SU-DHL-6 (cell line): ENCODE data around the gene NANOS2.
"Not testable (repeated sequence)": the region's sequence is repeated elsewhere in the genome, so short reads cannot be mapped to it uniquely, and the experiment has no call there.

Experiments
- H2AFZ ChIP-seq: fragments of 200-600 bp; sonication (generic); 2 replicates; pipeline ENCODE4 v1.6.1; 2014; ENCODE audit warnings: low read depth, mild to moderate bottlenecking, moderate library complexity, mixed read lengths, antibody characterized with exemption, low read length; ENCODE audit not compliant: severe bottlenecking
- H3F3A ChIP-seq: fragments of 200-600 bp; shearing (Covaris generic); 2 replicates; pipeline ENCODE4 v1.6.0; 2016; ENCODE audit warnings: antibody characterized with exemption, mild to moderate bottlenecking; ENCODE audit not compliant: insufficient read depth
- H3K27ac ChIP-seq: fragments of 200-600 bp; sonication (generic); 2 replicates; pipeline ENCODE4 v1.5.1; 2016; ENCODE audit warnings: low read depth, mild to moderate bottlenecking, low read length, moderate library complexity, mixed read lengths
- H3K27me3 ChIP-seq: fragments of 200-600 bp; sonication (generic), shearing (Covaris generic); 2 replicates; pipeline ENCODE4 v1.6.0; 2014; ENCODE audit warnings: mild to moderate bottlenecking, low read length
- H3K36me3 ChIP-seq: fragments of 200-600 bp; sonication (generic); 2 replicates; pipeline ENCODE4 v1.6.1; 2014; ENCODE audit warnings: mild to moderate bottlenecking, low read length, mixed read lengths
- H3K4me2 ChIP-seq: fragments of 300-600, 200-600 bp; shearing (Covaris generic), sonication (generic); 2 replicates; pipeline ENCODE4 v1.6.0; 2014; ENCODE audit warnings: low read length, low read depth, mild to moderate bottlenecking; ENCODE audit not compliant: poor library complexity, severe bottlenecking
- H3K4me3 ChIP-seq: fragments of 200-600 bp; sonication (generic); 2 replicates; pipeline ENCODE4 v1.5.1; 2014; ENCODE audit warnings: antibody characterized with exemption, low read length, mild to moderate bottlenecking, mixed read lengths; ENCODE audit not compliant: insufficient read depth, poor library complexity, severe bottlenecking
- H3K79me2 ChIP-seq: fragments of 200-600 bp; sonication (generic); 2 replicates; pipeline ENCODE4 v1.6.1; 2014; ENCODE audit warnings: mild to moderate bottlenecking, low read length, moderate library complexity; ENCODE audit not compliant: insufficient read depth
- H3K9ac ChIP-seq: fragments of 200-600 bp; sonication (generic); 2 replicates; pipeline ENCODE4 v1.7.0; 2014; ENCODE audit warnings: mild to moderate bottlenecking, low read length
- H3K9me2 ChIP-seq: fragments of 200-600 bp; sonication (generic); replicated peaks from 2 replicates; pipeline ENCODE4 v1.6.1; 2014; ENCODE audit warnings: low read length; ENCODE audit not compliant: insufficient read depth
- H3K9me3 ChIP-seq: fragments of 200-600 bp; sonication (generic); 2 replicates; pipeline ENCODE4 v1.6.1; 2014; ENCODE audit warnings: low read length, mixed read lengths; ENCODE audit not compliant: insufficient read depth
- H4K20me1 ChIP-seq: fragments of 200-600 bp; sonication (generic); 2 replicates; pipeline ENCODE4 v1.6.1; 2014; ENCODE audit warnings: low read depth, mild to moderate bottlenecking, antibody characterized with exemption, low read length, moderate library complexity, mixed read lengths
- CTCF ChIP-seq: fragments of 200-600 bp; sonication (generic); IDR thresholded peaks from one replicate; pipeline ENCODE4 v1.5.1; 2017; ENCODE audit warnings: antibody characterized with exemption, mild to moderate bottlenecking, low read length, moderate library complexity; ENCODE audit not compliant: insufficient read depth, poor library complexity, severe bottlenecking
- EZH2phosphoT487 ChIP-seq: fragments of 200-600 bp; sonication (generic), shearing (Covaris generic); conservative IDR thresholded peaks from 2 replicates; pipeline ENCODE4 v1.6.1; 2018; ENCODE audit warnings: mild to moderate bottlenecking, antibody characterized with exemption, low read length, moderate library complexity, mixed read lengths

The NANOS2 gene

GRCh38 chr19:45900738-45901431 lies 13.7 kb downstream of the NANOS2 start:
- Histone ChIP-seq H3K9me3 (no peaks in the 10 kb centered on the region), H4K20me1 (no peaks in the 10 kb centered on the region), H3K27ac (no peak overlapping the region), H3K9ac (peak overlapping the region; percentile 82; the same call in 1 of the 2 replicates), H3K9me2 (no peaks in the 10 kb centered on the region), H3K4me2 (peak overlapping the region; percentile 80), H3K27me3 (no peaks in the 10 kb centered on the region), H3K4me3 (peak overlapping the region; percentile 77), H2AFZ (no peak overlapping the region), H3F3A (no peaks in the 10 kb centered on the region), H3K36me3 (no peaks in the 10 kb centered on the region), H3K79me2 (peaks cover 17% of the 10 kb centered on the region; the same call in 1 of the 2 replicates)
- no peak for TF ChIP-seq EZH2phosphoT487

- H3K4me3 ChIP-seq = no peak overlapping the region
- peaks cover 17% of the 10 kb centered on the region; the same call in 1 of the 2 replicates for H3K79me2 ChIP-seq
- H3K9me2 ChIP-seq = no peaks in the 10 kb centered on the region
- H4K20me1 ChIP-seq = no peaks in the 10 kb centered on the region
- no peaks in the 10 kb centered on the region for H3K9me3 ChIP-seq
- H2AFZ ChIP-seq = no peak overlapping the region
- no peak overlapping the region for H3K4me2 ChIP-seq
- no peaks in the 10 kb centered on the region for H3K27me3 ChIP-seq
- H3K27ac ChIP-seq = no peak overlapping the region
- H3F3A ChIP-seq = no peaks in the 10 kb centered on the region
- no peak overlapping the region for H3K9ac ChIP-seq
- H3K36me3 ChIP-seq = no peaks in the 10 kb centered on the region
- no peak for TF ChIP-seq EZH2phosphoT487
- TF ChIP-seq CTCF = no peak
Observed at GRCh38 chr19:45899919-45900589, 14.5 kb downstream of the NANOS2 start.

- Histone ChIP-seq H3K36me3 (no peaks in the 10 kb centered on the region), H3K79me2 (peaks cover 17% of the 10 kb centered on the region; the same call in 1 of the 2 replicates), H3K9me3 (no peaks in the 10 kb centered on the region), H2AFZ (no peak overlapping the region), H3K9ac (no peak overlapping the region), H3K27me3 (no peaks in the 10 kb centered on the region), H3K4me2 (no peak overlapping the region), H3K9me2 (no peaks in the 10 kb centered on the region), H3K27ac (no peak overlapping the region), H4K20me1 (no peaks in the 10 kb centered on the region), H3K4me3 (no peak overlapping the region), H3F3A (no peaks in the 10 kb centered on the region)
- TF ChIP-seq CTCF = no peak
Observed at GRCh38 chr19:45899253-45899652, 15.3 kb downstream of the NANOS2 start.

GRCh38 chr19:45897261-45897812 lies 17.2 kb downstream of the NANOS2 start:
- TF ChIP-seq EZH2phosphoT487 = no peak
- TF ChIP-seq CTCF = no peak
- H3K9me3 ChIP-seq = no peaks in the 10 kb centered on the region
- no peak overlapping the region for H3K27ac ChIP-seq
- H2AFZ ChIP-seq = no peak overlapping the region
- no peaks in the 10 kb centered on the region for H3F3A ChIP-seq
- H4K20me1 ChIP-seq = no peaks in the 10 kb centered on the region
- no peak overlapping the region for H3K9ac ChIP-seq
- peaks cover 17% of the 10 kb centered on the region; the same call in 1 of the 2 replicates for H3K79me2 ChIP-seq
- H3K4me2 ChIP-seq = no peak overlapping the region
- H3K9me2 ChIP-seq = no peaks in the 10 kb centered on the region
- H3K4me3 ChIP-seq = no peak overlapping the region
- no peaks in the 10 kb centered on the region for H3K36me3 ChIP-seq
- no peaks in the 10 kb centered on the region for H3K27me3 ChIP-seq

- H3K36me3 ChIP-seq, H3K27me3 ChIP-seq, H3K4me3 ChIP-seq, H4K20me1 ChIP-seq, H3K9me3 ChIP-seq, H3K27ac ChIP-seq, H2AFZ ChIP-seq, H3K4me2 ChIP-seq, H3K79me2 ChIP-seq, H3K9me2 ChIP-seq, H3F3A ChIP-seq, H3K9ac ChIP-seq: not testable (repeated sequence)
Observed at GRCh38 chr19:45895983-45896599, 18.5 kb downstream of the NANOS2 start.
